ENCODE data around the gene RTRAF. TPM values are rescaled to one million over a fixed set of nuclear protein-coding genes. Genes with fewer than 3 reads are reported as not detected.

The RTRAF gene
- total and polyA plus RNA-seq, 2 experiments from 2014 or later, result 150 to 729 TPM

DNA sequence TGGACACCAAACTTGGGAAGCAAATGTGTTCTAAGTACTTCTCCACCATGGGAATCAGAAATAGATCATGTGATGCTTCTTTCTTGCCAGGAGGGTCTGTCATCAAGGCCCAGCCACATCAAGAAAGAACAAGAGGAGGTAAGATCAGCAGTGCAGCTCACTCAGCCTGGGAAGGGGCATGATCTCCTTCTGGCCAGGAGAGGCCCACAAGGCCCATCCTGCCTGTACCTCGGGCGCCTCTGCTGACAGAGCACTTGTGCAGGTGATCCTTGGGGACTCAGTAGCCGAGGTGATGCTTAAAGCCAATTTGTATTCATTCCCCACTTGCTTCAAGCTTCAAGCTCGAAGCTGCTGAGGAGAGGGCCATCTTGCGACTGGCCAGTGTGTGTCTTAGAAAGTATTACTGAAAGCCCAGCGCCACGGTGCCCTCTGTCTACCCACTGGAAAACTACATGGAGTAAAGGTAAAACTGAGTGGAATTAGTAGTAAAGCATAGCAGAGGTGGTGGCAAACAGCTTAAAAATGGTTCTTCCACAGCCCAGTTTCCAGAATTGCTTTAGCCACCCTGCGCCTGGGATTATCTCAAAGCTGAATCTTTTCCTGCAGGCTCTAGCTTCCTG, 26.2 kb downstream of the RTRAF start:
- TF ChIP-seq EZH2 (IDR thresholded peaks at IDR 0.05; ENCODE audit: low read depth, unreplicated experiment), result no peak
- TF ChIP-seq, protein P1, sequence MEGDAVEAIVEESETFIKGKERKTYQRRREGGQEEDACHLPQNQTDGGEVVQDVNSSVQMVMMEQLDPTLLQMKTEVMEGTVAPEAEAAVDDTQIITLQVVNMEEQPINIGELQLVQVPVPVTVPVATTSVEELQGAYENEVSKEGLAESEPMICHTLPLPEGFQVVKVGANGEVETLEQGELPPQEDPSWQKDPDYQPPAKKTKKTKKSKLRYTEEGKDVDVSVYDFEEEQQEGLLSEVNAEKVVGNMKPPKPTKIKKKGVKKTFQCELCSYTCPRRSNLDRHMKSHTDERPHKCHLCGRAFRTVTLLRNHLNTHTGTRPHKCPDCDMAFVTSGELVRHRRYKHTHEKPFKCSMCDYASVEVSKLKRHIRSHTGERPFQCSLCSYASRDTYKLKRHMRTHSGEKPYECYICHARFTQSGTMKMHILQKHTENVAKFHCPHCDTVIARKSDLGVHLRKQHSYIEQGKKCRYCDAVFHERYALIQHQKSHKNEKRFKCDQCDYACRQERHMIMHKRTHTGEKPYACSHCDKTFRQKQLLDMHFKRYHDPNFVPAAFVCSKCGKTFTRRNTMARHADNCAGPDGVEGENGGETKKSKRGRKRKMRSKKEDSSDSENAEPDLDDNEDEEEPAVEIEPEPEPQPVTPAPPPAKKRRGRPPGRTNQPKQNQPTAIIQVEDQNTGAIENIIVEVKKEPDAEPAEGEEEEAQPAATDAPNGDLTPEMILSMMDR (conservative IDR thresholded peaks at IDR 0.05; ENCODE audit: low read depth in 2 of 2), result peak; percentile 59 to 70
- Histone ChIP-seq H3K4me2 (no peak overlapping the region), H3K79me2 (replicated peaks; ENCODE audit: insufficient read depth) (no peaks in the 10 kb centered on the region), H3K36me3 (ENCODE audit: insufficient read depth) (0 out of 2 replicates have a peak, but pooled peaks cover 9% of the 10 kb centered on the region), H3F3A (replicated peaks; ENCODE audit: low read depth) (no peaks in the 10 kb centered on the region), H2AFZ (peak overlapping the region; percentile 67; the same call in 1 of the 2 replicates), H4K20me1 (replicated peaks; ENCODE audit: insufficient read depth) (no peaks in the 10 kb centered on the region; the same call in 1 of the 2 replicates), H3K4me3 (no peak overlapping the region), H3K4me1 (ENCODE audit: insufficient read depth) (peaks cover 21% of the 10 kb centered on the region), H3K9me2 (ENCODE audit: insufficient read depth) (0 out of 2 replicates have a peak, but pooled peaks cover 11% of the 10 kb centered on the region), H3K27me3 (ENCODE audit: insufficient read depth) (no peaks in the 10 kb centered on the region), H3K27ac (ENCODE audit: low read depth) (no peak overlapping the region)
- Mint-ChIP-seq H3K4me1 (peaks cover 34% of the 10 kb centered on the region), H3K27ac (no peak overlapping the region), H3K36me3 (ENCODE audit: low read depth) (peaks cover 16% of the 10 kb centered on the region), H3K27me3 (ENCODE audit: insufficient read depth, low read depth, poor library complexity) (peaks cover 14% of the 10 kb centered on the region), H3K4me3 (no peak overlapping the region), H3K9me3 (no peaks in the 10 kb centered on the region)
- ATAC-seq (peak; percentile 60), DNase-seq (ENCODE audit: low spot score) (peak; percentile 70)

DNA sequence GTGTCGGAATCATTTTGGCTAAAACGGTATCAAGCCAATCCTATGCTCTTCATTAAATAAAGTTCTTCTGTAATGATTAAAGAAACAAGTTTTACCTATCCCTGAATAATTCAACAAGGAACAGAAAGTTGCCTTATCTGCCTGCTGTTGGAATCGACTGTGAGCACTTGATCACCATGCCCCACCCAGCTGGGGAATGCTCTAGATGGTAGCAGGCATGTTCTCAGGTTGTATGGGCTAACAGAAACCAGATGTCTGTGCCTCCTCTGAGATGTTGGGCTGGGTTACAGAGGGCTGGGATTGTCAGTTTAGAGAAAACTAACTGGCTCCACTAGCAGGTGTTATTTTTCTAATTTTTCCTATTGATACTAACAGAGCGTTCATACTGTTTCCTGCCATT, 28.9 kb downstream of the RTRAF start:
- H3K27me3 Mint-ChIP-seq (ENCODE audit: insufficient read depth, low read depth, poor library complexity), result peaks cover 11% of the 10 kb centered on the region
- no peak for TF ChIP-seq ZNF331 (CRISPR knock-in tag; IDR thresholded peaks at IDR 0.05; ENCODE audit: low read depth)
- TF ChIP-seq EZH2 (IDR thresholded peaks at IDR 0.05; ENCODE audit: low read depth, unreplicated experiment), result no peak
- no peak for TF ChIP-seq NANOG (IDR thresholded peaks at IDR 0.05; ENCODE audit: borderline replicate concordance)
- TF ChIP-seq JUNB (IDR thresholded peaks at IDR 0.05; ENCODE audit: unreplicated experiment), result no peak
- TF ChIP-seq CREB1 (CRISPR knock-in tag; IDR thresholded peaks at IDR 0.05; ENCODE audit: low read depth), result no peak
- no peak for ATAC-seq

DNA sequence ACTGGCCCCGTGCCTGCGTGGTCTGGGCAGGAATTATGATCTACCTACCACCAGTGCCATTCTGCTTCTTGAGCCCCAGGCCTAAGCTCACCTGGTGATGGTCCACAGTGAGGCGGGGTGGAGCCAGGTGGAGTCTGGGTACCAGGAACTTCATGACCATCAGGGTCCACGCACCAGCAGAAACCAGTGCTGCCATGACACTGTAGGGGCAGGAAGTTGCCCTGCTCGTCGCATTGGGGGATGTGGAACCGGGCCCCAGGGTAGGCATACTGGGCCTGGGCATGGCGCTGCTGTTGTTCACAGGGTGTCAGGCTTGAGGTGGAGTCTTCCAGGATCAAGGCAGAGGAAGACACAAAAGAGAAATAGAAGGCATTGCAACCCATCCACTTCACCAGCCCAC, 29.6 kb downstream of the RTRAF start:
- no peak for ATAC-seq
- Histone ChIP-seq H3K4me3 (no peak overlapping the region), H3F3A (replicated peaks; ENCODE audit: low read depth) (no peaks in the 10 kb centered on the region), H4K20me1 (replicated peaks; ENCODE audit: insufficient read depth) (no peaks in the 10 kb centered on the region), H3K79me2 (replicated peaks; ENCODE audit: insufficient read depth) (no peaks in the 10 kb centered on the region), H3K4me2 (no peak overlapping the region), H3K36me3 (ENCODE audit: insufficient read depth) (no peaks in the 10 kb centered on the region), H3K27ac (ENCODE audit: low read depth) (no peak overlapping the region), H3K4me1 (ENCODE audit: insufficient read depth) (peaks cover 20% of the 10 kb centered on the region), H3K9me2 (ENCODE audit: insufficient read depth) (0 out of 2 replicates have a peak, but pooled peaks cover 10% of the 10 kb centered on the region), H2AFZ (no peak overlapping the region), H3K27me3 (ENCODE audit: insufficient read depth) (no peaks in the 10 kb centered on the region)
- peaks cover 9% of the 10 kb centered on the region for H3K27me3 Mint-ChIP-seq (ENCODE audit: insufficient read depth, low read depth, poor library complexity)
- peaks cover 4% of the 10 kb centered on the region; the same call in 1 of the 3 replicates for H3K9me3 Mint-ChIP-seq
- no peak for DNase-seq (ENCODE audit: low spot score)
- H3K4me1 Mint-ChIP-seq, result peaks cover 44% of the 10 kb centered on the region
- H3K4me3 Mint-ChIP-seq, result no peak overlapping the region
- H3K36me3 Mint-ChIP-seq (ENCODE audit: low read depth), result no peaks in the 10 kb centered on the region
- H3K27ac Mint-ChIP-seq, result no peak overlapping the region
- TF ChIP-seq EZH2phosphoT487 (IDR thresholded peaks at IDR 0.05; ENCODE audit: unreplicated experiment) (no peak), STAT1 (IDR thresholded peaks at IDR 0.05; ENCODE audit: unreplicated experiment) (no peak), CREB1 (CRISPR knock-in tag; IDR thresholded peaks at IDR 0.05; ENCODE audit: low read depth) (no peak)
- TF ChIP-seq, protein P1 (conservative IDR thresholded peaks at IDR 0.05; ENCODE audit: low read depth in 2 of 2), result no peak

More for the DNA sequence above, 28.9 kb downstream of the RTRAF start:
- no peaks in the 10 kb centered on the region for H3K79me2 ChIP-seq (replicated peaks; ENCODE audit: insufficient read depth)
- no peak overlapping the region for H3K27ac Mint-ChIP-seq
- H4K20me1 ChIP-seq (replicated peaks; ENCODE audit: insufficient read depth), result no peaks in the 10 kb centered on the region
- DNase-seq (ENCODE audit: low spot score), result no peak
- 0 out of 2 replicates have a peak, but pooled peaks cover 15% of the 10 kb centered on the region for H3K9me2 ChIP-seq (ENCODE audit: insufficient read depth)
- peaks cover 4% of the 10 kb centered on the region; the same call in 1 of the 3 replicates for H3K9me3 Mint-ChIP-seq
- H3K4me3 Mint-ChIP-seq, result no peak overlapping the region
- no peak overlapping the region for H2AFZ ChIP-seq
- H3K4me1 Mint-ChIP-seq, result peaks cover 51% of the 10 kb centered on the region
- no peaks in the 10 kb centered on the region for H3F3A ChIP-seq (replicated peaks; ENCODE audit: low read depth)
- H3K36me3 ChIP-seq (ENCODE audit: insufficient read depth), result no peaks in the 10 kb centered on the region
- H3K36me3 Mint-ChIP-seq (ENCODE audit: low read depth), result no peaks in the 10 kb centered on the region
- H3K4me1 ChIP-seq (ENCODE audit: insufficient read depth), result peaks cover 27% of the 10 kb centered on the region
- no peak overlapping the region for H3K4me2 ChIP-seq
- no peak overlapping the region for H3K4me3 ChIP-seq
- no peak overlapping the region for H3K27ac ChIP-seq (ENCODE audit: low read depth)
- no peaks in the 10 kb centered on the region for H3K27me3 ChIP-seq (ENCODE audit: insufficient read depth)
